ENCODE data around the gene TUBB6. TPM values are rescaled to one million over a fixed set of nuclear protein-coding genes. Genes with fewer than 3 reads are reported as not detected.

Gene TUBB6
- total RNA-seq, 1 donor from 2014 or later, result 110 TPM

- H3K4me1 ChIP-seq, result peaks cover 19% of the 10 kb centered on the region
- TF ChIP-seq CTCF (IDR thresholded peaks at IDR 0.05), result no peak
- H3K27me3 ChIP-seq, result no peaks in the 10 kb centered on the region
- peak overlapping the region; percentile 96 for H3K27ac ChIP-seq
- ATAC-seq (peak; percentile 9), DNase-seq (no peak)
- peak overlapping the region; percentile 76 for H3K4me3 ChIP-seq
- H3K9me3 ChIP-seq, result no peaks in the 10 kb centered on the region
- H3K36me3 ChIP-seq, result peaks cover 16% of the 10 kb centered on the region
- intact Hi-C loops (cut with DNase I), result no loop called here
Measured at GRCh38 chr18:12306752-12307700, 1.0 kb upstream of the TUBB6 start.

GRCh38 chr18:12308386-12309100 is 502 bp downstream of the TUBB6 start:
- intact Hi-C loops (cut with DNase I), result no loop called here
- Histone ChIP-seq H3K4me3 (peak overlapping the region; percentile 76), H3K27ac (peak overlapping the region; percentile 96), H3K4me1 (peaks cover 19% of the 10 kb centered on the region), H3K9me3 (no peaks in the 10 kb centered on the region), H3K27me3 (no peaks in the 10 kb centered on the region), H3K36me3 (peaks cover 25% of the 10 kb centered on the region)
- peak; percentile 82 for ATAC-seq
- DNase-seq, result peak; percentile 91
- TF ChIP-seq CTCF (IDR thresholded peaks at IDR 0.05), result no peak

- H3K27ac ChIP-seq, result peak overlapping the region; percentile 96
- H3K27me3 ChIP-seq, result no peaks in the 10 kb centered on the region
- no peak for TF ChIP-seq CTCF (IDR thresholded peaks at IDR 0.05)
- H3K9me3 ChIP-seq, result no peaks in the 10 kb centered on the region
- peaks cover 37% of the 10 kb centered on the region for H3K36me3 ChIP-seq
- H3K4me3 ChIP-seq, result peak overlapping the region; percentile 76
- no peak for ATAC-seq
- DNase-seq, result no peak
- intact Hi-C loops (cut with DNase I), result no loop called here
- H3K4me1 ChIP-seq, result peaks cover 19% of the 10 kb centered on the region
Measured at GRCh38 chr18:12309683-12310198, 1.7 kb downstream of the TUBB6 start.

GRCh38 chr18:12310762-12311161 is 2.7 kb downstream of the TUBB6 start:
- peaks cover 19% of the 10 kb centered on the region for H3K4me1 ChIP-seq
- H3K4me3 ChIP-seq, result no peak overlapping the region
- TF ChIP-seq CTCF (IDR thresholded peaks at IDR 0.05), result no peak
- no peaks in the 10 kb centered on the region for H3K27me3 ChIP-seq
- no peaks in the 10 kb centered on the region for H3K9me3 ChIP-seq
- ATAC-seq (no peak), DNase-seq (no peak)
- intact Hi-C loops (cut with DNase I), result no loop called here
- H3K27ac ChIP-seq, result no peak overlapping the region
- peaks cover 45% of the 10 kb centered on the region for H3K36me3 ChIP-seq

- Histone ChIP-seq H3K9me3 (no peaks in the 10 kb centered on the region), H3K36me3 (peaks cover 49% of the 10 kb centered on the region), H3K4me3 (no peak overlapping the region), H3K27me3 (no peaks in the 10 kb centered on the region), H3K4me1 (peaks cover 24% of the 10 kb centered on the region), H3K27ac (no peak overlapping the region)
- DNase-seq (no peak), ATAC-seq (no peak)
- intact Hi-C loops (cut with DNase I), result no loop called here
- no peak for TF ChIP-seq CTCF (IDR thresholded peaks at IDR 0.05)
Measured at GRCh38 chr18:12312976-12313375, 4.9 kb downstream of the TUBB6 start.
